HG02884 (cell line): ENCODE data around the gene CCDC66.
"Not testable (repeated sequence)": the region's sequence is repeated elsewhere in the genome, so short reads cannot be mapped to it uniquely, and the experiment has no call there.

ENCODE experiments used
- ATAC-seq: cut with Tn5 transposase; IDR thresholded peaks from one replicate; pipeline ENCODE4 v1.9.1; 2021; ENCODE audit warnings: mild to moderate bottlenecking, moderate library complexity; ENCODE audit not compliant: unreplicated experiment

CCDC66 gene

GRCh38 chr3:56556908-56557830 is at the start of gene CCDC66:
CCDC66 (plus strand) TSS chr3:56557175; CDS start chr3:56557243, 68 bp downstream.
- peak; percentile 99 for ATAC-seq

- ATAC-seq, result no peak
Observed at GRCh38 chr3:56519641-56520040, 37.3 kb upstream of the CCDC66 start.

- ATAC-seq, result no peak
Observed at GRCh38 chr3:56522374-56522773, 34.6 kb upstream of the CCDC66 start.

- no peak for ATAC-seq
Observed at GRCh38 chr3:56525291-56525690, 31.7 kb upstream of the CCDC66 start.

GRCh38 chr3:56536735-56537134 is 20.2 kb upstream of the CCDC66 start:
- no peak for ATAC-seq

- ATAC-seq, result no peak
Observed at GRCh38 chr3:56547486-56547885, 9.5 kb upstream of the CCDC66 start.

GRCh38 chr3:56557831-56558170 is 826 bp downstream of the CCDC66 start:
- peak; percentile 6 for ATAC-seq

- no peak for ATAC-seq
Observed at GRCh38 chr3:56573501-56573900, 16.5 kb downstream of the CCDC66 start.

GRCh38 chr3:56581941-56582340 is 25.0 kb downstream of the CCDC66 start:
- ATAC-seq, result not testable (repeated sequence)

GRCh38 chr3:56584275-56584674 is 27.3 kb downstream of the CCDC66 start:
- not testable (repeated sequence) for ATAC-seq

GRCh38 chr3:56590814-56591213 is 33.8 kb downstream of the CCDC66 start:
- no peak for ATAC-seq

GRCh38 chr3:56591262-56591661 is 34.3 kb downstream of the CCDC66 start:
- ATAC-seq, result no peak

GRCh38 chr3:56593455-56594158 is 36.6 kb downstream of the CCDC66 start:
- ATAC-seq, result no peak

GRCh38 chr3:56595975-56596840 is 39.2 kb downstream of the CCDC66 start:
- ATAC-seq, result no peak

- not testable (repeated sequence) for ATAC-seq
Observed at GRCh38 chr3:56608479-56608878, 51.5 kb downstream of the CCDC66 start.

- ATAC-seq, result no peak
Observed at GRCh38 chr3:56610669-56611335, 53.8 kb downstream of the CCDC66 start.

GRCh38 chr3:56611364-56611763 is 54.4 kb downstream of the CCDC66 start:
- no peak for ATAC-seq

- ATAC-seq, result no peak
Observed at GRCh38 chr3:56612146-56612545, 55.2 kb downstream of the CCDC66 start.

- ATAC-seq, result no peak
Observed at GRCh38 chr3:56613016-56613415, 56.0 kb downstream of the CCDC66 start.

- ATAC-seq, result no peak
Observed at GRCh38 chr3:56616478-56617006, 59.6 kb downstream of the CCDC66 start.
